OCI-LY7 (cell line): ENCODE measurements around the gene CFAP61. TPM values are rescaled to one million over a fixed set of nuclear protein-coding genes. Genes with fewer than 3 reads are reported as not detected.

Source experiments
- BruUV-seq: library from RNA; stranded (reverse); fragments of 400-500 nt; replicated peaks from 2 replicates; lab custom pipeline; 2021; lab: Mats Ljungman, UMichigan
- CTCF ChIA-PET: fragments of 300-600 bp; sonication (Branson Sonifier 250); formaldehyde crosslinking; loops from one replicate; lab custom pipeline; 2022; ENCODE audit warnings: antibody characterized with exemption; ENCODE audit not compliant: unreplicated experiment; lab: Charles Lee
- POLR2A ChIA-PET: fragments of 300-600 bp; sonication (Branson Sonifier 250); formaldehyde crosslinking; loops from one replicate; lab custom pipeline; 2022; ENCODE audit warnings: antibody characterized with exemption; lab: Charles Lee
- DNase-seq: peaks from one replicate; pipeline ENCODE4 v3.0.0-alpha.2; 2015; ENCODE audit warnings: low spot score
- H2AFZ ChIP-seq: fragments of 200-600 bp; sonication (generic), shearing (Covaris generic); 2 replicates; pipeline ENCODE4 v1.6.1; 2014; ENCODE audit warnings: mild to moderate bottlenecking, antibody characterized with exemption, low read length, moderate library complexity
- H3K27ac ChIP-seq: fragments of 200-600 bp; sonication (generic); 2 replicates; pipeline ENCODE4 v1.5.1; 2014; ENCODE audit warnings: mixed run types, low read depth, mild to moderate bottlenecking, moderate library complexity, low read length, inconsistent platforms; ENCODE audit not compliant: poor library complexity, severe bottlenecking
- H3K36me3 ChIP-seq: fragments of 200-600 bp; sonication (generic); 2 replicates; pipeline ENCODE4 v1.6.1; 2014; ENCODE audit warnings: mild to moderate bottlenecking, antibody characterized with exemption, low read length, moderate library complexity, mixed read lengths; ENCODE audit not compliant: insufficient read depth
- H3K4me1 ChIP-seq: fragments of 200-600 bp; sonication (generic); 2 replicates; pipeline ENCODE4 v1.5.1; 2014; ENCODE audit warnings: mild to moderate bottlenecking, low read length; ENCODE audit not compliant: insufficient read depth, poor library complexity, severe bottlenecking
- H3K4me2 ChIP-seq: fragments of 200-600 bp; sonication (generic); 2 replicates; pipeline ENCODE4 v1.6.1; 2014; ENCODE audit warnings: mild to moderate bottlenecking, low read length
- H3K4me3 ChIP-seq: fragments of 200-600 bp; sonication (generic); 2 replicates; pipeline ENCODE4 v1.5.1; 2014; ENCODE audit warnings: mild to moderate bottlenecking, low read depth, low read length; ENCODE audit not compliant: poor library complexity, severe bottlenecking
- H3K79me2 ChIP-seq: fragments of 200-600 bp; sonication (generic); 2 replicates; pipeline ENCODE4 v1.6.1; 2016; ENCODE audit warnings: low read depth, mild to moderate bottlenecking, low read length, moderate library complexity, mixed read lengths; ENCODE audit not compliant: insufficient read depth
- H3K9me2 ChIP-seq: fragments of 200-600 bp; sonication (generic); 2 replicates; pipeline ENCODE4 v1.6.1; 2016; ENCODE audit warnings: mild to moderate bottlenecking, low read length, mixed read lengths; ENCODE audit not compliant: insufficient read depth
- H3K9me3 ChIP-seq: fragments of 200-600 bp; sonication (generic); 2 replicates; pipeline ENCODE4 v1.6.1; 2014; ENCODE audit warnings: mild to moderate bottlenecking, mixed run types, low read length, mixed read lengths
- H4K20me1 ChIP-seq: fragments of 200-600 bp; sonication (generic); 2 replicates; pipeline ENCODE4 v1.6.1; 2014; ENCODE audit warnings: mild to moderate bottlenecking, antibody characterized with exemption, low read length, moderate library complexity, mixed read lengths; ENCODE audit not compliant: insufficient read depth
- EZH2phosphoT487 ChIP-seq: fragments of 200-600 bp; sonication (generic); IDR thresholded peaks from 2 replicates; pipeline ENCODE4 v1.6.1; 2018; ENCODE audit warnings: low read depth, borderline replicate concordance, mild to moderate bottlenecking, mixed run types, antibody characterized with exemption, low read length, moderate library complexity, mixed read lengths
- intact Hi-C: fragments of 100-400 bp; cut with micrococcal nuclease; formaldehyde crosslinking; loops from one replicate; pipeline ENCODE4 v1.10.0; 2022; ENCODE audit not compliant: unreplicated experiment
- total RNA-seq, 2 experiments: library from RNA; depleted of rRNA in 1 of 2; stranded (reverse); fragments of >200 nt in 1 of 2; shearing (Covaris generic) in 1 of 2; gene quantifications; 2 replicates each; pipeline ENCODE4 v1.2.3, GENCODE V29; 2014 to 2022
- TF ChIP-seq, protein P1 (sequence below): fragments of 200-600 bp; sonication (generic); conservative IDR thresholded peaks from 2 replicates; pipeline ENCODE4 v1.5.1; 2014; ENCODE audit warnings: mild to moderate bottlenecking, antibody characterized with exemption, low read length, moderate library complexity, mixed read lengths

The CFAP61 gene
- total RNA-seq, 2 experiments from 2014 or later = 0.06 TPM; not detected in 1

DNA sequence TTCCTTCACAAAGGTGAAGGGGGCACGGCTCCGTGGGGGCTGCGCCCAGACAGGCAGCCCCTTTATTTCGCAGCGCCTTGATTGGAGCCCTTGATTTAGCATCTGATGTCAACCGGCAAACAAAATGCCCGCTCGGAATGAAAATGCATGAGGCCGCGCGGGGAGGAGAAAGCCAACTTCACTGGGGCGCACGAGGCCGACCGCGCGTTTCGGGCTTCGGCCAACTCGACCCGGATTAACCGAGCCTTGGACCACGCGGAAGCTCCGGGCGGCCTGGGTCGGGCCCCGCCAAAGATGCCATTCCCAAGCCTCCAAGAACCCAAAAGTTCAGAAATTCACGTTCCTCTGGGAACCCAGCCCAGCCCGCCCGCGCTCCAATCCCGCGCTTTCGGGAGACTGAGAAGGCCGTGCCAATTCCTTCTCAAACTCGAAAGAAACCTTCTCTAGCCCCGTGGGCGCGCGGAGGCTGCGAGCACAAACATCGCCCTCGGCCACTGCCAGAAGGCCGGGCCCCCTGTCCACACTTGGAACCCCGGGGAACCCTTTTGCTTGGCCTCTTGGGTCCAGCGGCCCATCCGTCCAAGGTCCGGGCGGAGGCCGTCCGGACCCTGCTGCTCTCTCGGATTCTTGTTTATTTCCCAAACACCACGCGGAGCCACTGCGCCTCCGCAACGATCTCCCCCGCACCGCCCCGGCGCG, 314.7 kb downstream of the CFAP61 start:
- H3K4me3 ChIP-seq = no peak overlapping the region

DNA sequence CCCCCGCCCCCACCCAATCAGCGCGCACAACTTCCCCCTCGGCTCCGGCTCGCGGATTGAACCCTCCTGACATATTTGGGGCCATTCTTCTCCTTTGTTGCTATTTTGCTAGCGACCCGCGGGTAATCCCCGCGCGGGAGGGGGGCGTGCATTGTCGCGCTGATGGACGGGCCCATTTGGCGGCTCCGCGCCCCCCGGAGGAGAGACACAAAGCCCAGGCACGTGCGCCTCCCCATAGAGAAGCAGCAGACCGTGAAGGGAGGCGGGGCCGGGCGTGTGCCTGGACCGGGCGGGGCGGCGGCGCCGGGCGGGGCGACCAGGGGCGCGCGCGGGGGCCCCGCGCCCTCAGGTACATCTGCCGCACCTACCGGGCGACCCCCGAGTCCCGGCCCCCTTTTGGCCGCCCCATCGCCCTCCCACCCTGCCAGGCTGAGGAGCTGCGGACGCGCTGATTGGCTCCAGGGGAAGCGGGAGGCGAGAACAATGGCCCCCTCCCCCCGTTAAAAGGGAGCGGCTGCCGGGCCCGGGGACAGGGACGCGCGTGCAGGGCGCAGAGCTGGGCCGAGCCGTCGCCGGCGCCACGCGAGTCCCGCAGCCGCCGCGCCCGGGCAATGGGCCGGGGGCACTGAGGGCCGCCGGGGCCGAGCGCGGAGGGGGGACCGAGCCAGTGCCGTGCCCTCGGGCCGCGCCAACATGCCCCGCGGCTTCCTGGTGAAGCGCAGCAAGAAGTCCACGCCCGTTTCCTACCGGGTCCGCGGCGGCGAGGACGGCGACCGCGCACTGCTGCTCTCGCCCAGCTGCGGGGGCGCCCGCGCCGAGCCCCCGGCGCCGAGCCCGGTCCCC, 315.5 kb downstream of the CFAP61 start, which contains the start of gene INSM1:
Gene INSM1, plus strand, starts transcription at position 530 of the 843 bp plus-strand sequence. Its CDS starts 164 bp downstream, at position 694.
- no peak for DNase-seq
- no peak within 1 kb of the TSS for H3K4me2 ChIP-seq
- H3K4me3 ChIP-seq = no peak within 1 kb of the TSS
- H3K4me1 ChIP-seq = no peaks in the 10 kb centered on the region
- TF ChIP-seq EZH2phosphoT487 = no peak
- TF ChIP-seq, protein P1, sequence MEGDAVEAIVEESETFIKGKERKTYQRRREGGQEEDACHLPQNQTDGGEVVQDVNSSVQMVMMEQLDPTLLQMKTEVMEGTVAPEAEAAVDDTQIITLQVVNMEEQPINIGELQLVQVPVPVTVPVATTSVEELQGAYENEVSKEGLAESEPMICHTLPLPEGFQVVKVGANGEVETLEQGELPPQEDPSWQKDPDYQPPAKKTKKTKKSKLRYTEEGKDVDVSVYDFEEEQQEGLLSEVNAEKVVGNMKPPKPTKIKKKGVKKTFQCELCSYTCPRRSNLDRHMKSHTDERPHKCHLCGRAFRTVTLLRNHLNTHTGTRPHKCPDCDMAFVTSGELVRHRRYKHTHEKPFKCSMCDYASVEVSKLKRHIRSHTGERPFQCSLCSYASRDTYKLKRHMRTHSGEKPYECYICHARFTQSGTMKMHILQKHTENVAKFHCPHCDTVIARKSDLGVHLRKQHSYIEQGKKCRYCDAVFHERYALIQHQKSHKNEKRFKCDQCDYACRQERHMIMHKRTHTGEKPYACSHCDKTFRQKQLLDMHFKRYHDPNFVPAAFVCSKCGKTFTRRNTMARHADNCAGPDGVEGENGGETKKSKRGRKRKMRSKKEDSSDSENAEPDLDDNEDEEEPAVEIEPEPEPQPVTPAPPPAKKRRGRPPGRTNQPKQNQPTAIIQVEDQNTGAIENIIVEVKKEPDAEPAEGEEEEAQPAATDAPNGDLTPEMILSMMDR = no peak
- no peaks in the 10 kb centered on the region for H3K79me2 ChIP-seq
- intact Hi-C loops = no loop called here
- no TSS peak for BruUV-seq
- ChIA-PET CTCF (no interaction called here), POLR2A (no interaction called here)
- H2AFZ ChIP-seq = no peak within 1 kb of the TSS
- H4K20me1 ChIP-seq = no peaks in the 10 kb centered on the region
- no peaks in the 10 kb centered on the region for H3K9me3 ChIP-seq
- H3K9me2 ChIP-seq = no peaks in the 10 kb centered on the region
- no peaks in the 10 kb centered on the region for H3K36me3 ChIP-seq
- no peak within 1 kb of the TSS for H3K27ac ChIP-seq

More for the DNA sequence above, 314.7 kb downstream of the CFAP61 start:
- H3K79me2 ChIP-seq = no peaks in the 10 kb centered on the region
- no peak overlapping the region for H3K4me2 ChIP-seq
- ChIA-PET POLR2A (no interaction called here), CTCF (no interaction called here)
- TF ChIP-seq, protein P1 = no peak
- no peak for TF ChIP-seq EZH2phosphoT487
- no peaks in the 10 kb centered on the region for H3K4me1 ChIP-seq
- no peaks in the 10 kb centered on the region for H3K9me2 ChIP-seq
- intact Hi-C loops = no loop called here
- H3K36me3 ChIP-seq = no peaks in the 10 kb centered on the region
- no peak overlapping the region for H2AFZ ChIP-seq
- DNase-seq = no peak
- H3K27ac ChIP-seq = no peak overlapping the region
- H4K20me1 ChIP-seq = no peaks in the 10 kb centered on the region
- no peaks in the 10 kb centered on the region for H3K9me3 ChIP-seq
- no TSS peak for BruUV-seq
